ENCODE results near the gene CERS5.
"Not testable (repeated sequence)": the region's sequence is repeated elsewhere in the genome, so short reads cannot be mapped to it uniquely, and the experiment has no call there.

CERS5 gene

GRCh38 chr12:50102646-50103309 is 64.4 kb downstream of the CERS5 start:
- DNase-seq (ENCODE audit: low spot score) = no peak

- DNase-seq (ENCODE audit: low spot score) = no peak
Measured at GRCh38 chr12:50102131-50102531, 65.0 kb downstream of the CERS5 start.

- DNase-seq (ENCODE audit: low spot score) = no peak
Measured at GRCh38 chr12:50101663-50102062, 65.5 kb downstream of the CERS5 start.

- DNase-seq (ENCODE audit: low spot score) = no peak
Measured at GRCh38 chr12:50100561-50100960, 66.6 kb downstream of the CERS5 start.

- DNase-seq (ENCODE audit: low spot score) = no peak
Measured at GRCh38 chr12:50099302-50100008, 67.7 kb downstream of the CERS5 start.

GRCh38 chr12:50097952-50098351 is 69.2 kb downstream of the CERS5 start:
- DNase-seq (ENCODE audit: low spot score) = no peak

GRCh38 chr12:50090391-50090790 is 76.8 kb downstream of the CERS5 start:
- no peak for DNase-seq (ENCODE audit: low spot score)

- DNase-seq (ENCODE audit: low spot score) = no peak
Measured at GRCh38 chr12:50089730-50090129, 77.4 kb downstream of the CERS5 start.

- peak; percentile 64 for DNase-seq (ENCODE audit: low spot score)
Measured at GRCh38 chr12:50088577-50089335, 78.4 kb downstream of the CERS5 start.

GRCh38 chr12:50087995-50088394 is 79.2 kb downstream of the CERS5 start:
- DNase-seq (ENCODE audit: low spot score) = no peak

- DNase-seq (ENCODE audit: low spot score) = no peak
Measured at GRCh38 chr12:50087151-50087550, 80.0 kb downstream of the CERS5 start.

GRCh38 chr12:50086148-50086547 is 81.0 kb downstream of the CERS5 start:
- no peak for DNase-seq (ENCODE audit: low spot score)

GRCh38 chr12:50085615-50086072 is 81.5 kb downstream of the CERS5 start:
- DNase-seq (ENCODE audit: low spot score) = no peak

- DNase-seq (ENCODE audit: low spot score) = peak; percentile 88
Measured at GRCh38 chr12:50084775-50085614, 82.2 kb downstream of the CERS5 start, which contains the start of gene SMARCD1. Gene SMARCD1 (plus strand): TSS chr12:50085342. CDS start chr12:50085370, 28 bp downstream.

GRCh38 chr12:50084409-50084774 is 82.8 kb downstream of the CERS5 start:
- not testable (repeated sequence) for DNase-seq (ENCODE audit: low spot score)

GRCh38 chr12:50083301-50083700 is 83.9 kb downstream of the CERS5 start:
- DNase-seq (ENCODE audit: low spot score) = no peak

GRCh38 chr12:50082644-50083043 is 84.5 kb downstream of the CERS5 start:
- DNase-seq (ENCODE audit: low spot score) = no peak

- DNase-seq (ENCODE audit: low spot score) = no peak
Measured at GRCh38 chr12:50081096-50081808, 85.9 kb downstream of the CERS5 start.

GRCh38 chr12:50079771-50080170 is 87.4 kb downstream of the CERS5 start:
- no peak for DNase-seq (ENCODE audit: low spot score)

Data from CD4-positive, alpha-beta T cell treated with Interleukin-6 at 100 ng/mL for 8 hours (primary cell).